ENCODE measurements around the gene DLEU7.

DNA sequence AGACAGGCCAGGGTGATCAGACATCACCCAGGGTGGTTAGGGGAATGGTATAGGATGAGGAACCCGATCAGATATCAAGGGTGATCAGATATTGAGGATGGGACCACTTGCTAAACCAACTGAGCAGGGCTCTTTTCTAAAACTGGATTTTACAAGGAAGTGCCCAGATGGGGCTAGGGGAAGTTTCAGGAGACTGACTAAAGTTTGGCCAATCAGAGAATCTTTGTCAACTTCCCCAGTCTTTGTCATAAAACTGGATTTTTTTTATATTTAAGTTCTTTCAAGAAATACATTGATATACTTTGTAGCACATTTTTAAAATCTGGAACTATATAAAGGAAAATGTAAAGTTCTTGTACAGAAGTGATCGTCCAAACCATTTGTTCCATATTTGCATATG is 30.5 kb upstream of the DLEU7 start:
- TF ChIP-seq, protein P1, sequence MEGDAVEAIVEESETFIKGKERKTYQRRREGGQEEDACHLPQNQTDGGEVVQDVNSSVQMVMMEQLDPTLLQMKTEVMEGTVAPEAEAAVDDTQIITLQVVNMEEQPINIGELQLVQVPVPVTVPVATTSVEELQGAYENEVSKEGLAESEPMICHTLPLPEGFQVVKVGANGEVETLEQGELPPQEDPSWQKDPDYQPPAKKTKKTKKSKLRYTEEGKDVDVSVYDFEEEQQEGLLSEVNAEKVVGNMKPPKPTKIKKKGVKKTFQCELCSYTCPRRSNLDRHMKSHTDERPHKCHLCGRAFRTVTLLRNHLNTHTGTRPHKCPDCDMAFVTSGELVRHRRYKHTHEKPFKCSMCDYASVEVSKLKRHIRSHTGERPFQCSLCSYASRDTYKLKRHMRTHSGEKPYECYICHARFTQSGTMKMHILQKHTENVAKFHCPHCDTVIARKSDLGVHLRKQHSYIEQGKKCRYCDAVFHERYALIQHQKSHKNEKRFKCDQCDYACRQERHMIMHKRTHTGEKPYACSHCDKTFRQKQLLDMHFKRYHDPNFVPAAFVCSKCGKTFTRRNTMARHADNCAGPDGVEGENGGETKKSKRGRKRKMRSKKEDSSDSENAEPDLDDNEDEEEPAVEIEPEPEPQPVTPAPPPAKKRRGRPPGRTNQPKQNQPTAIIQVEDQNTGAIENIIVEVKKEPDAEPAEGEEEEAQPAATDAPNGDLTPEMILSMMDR (IDR thresholded peaks at IDR 0.05 in 2 of 3, conservative IDR thresholded peaks at IDR 0.05 in 1 of 3; ENCODE audit: insufficient read depth in 2 of 3, low read depth in 1 of 3, low read length in 3 of 3) = no peak
- TF ChIP-seq, protein P2, sequence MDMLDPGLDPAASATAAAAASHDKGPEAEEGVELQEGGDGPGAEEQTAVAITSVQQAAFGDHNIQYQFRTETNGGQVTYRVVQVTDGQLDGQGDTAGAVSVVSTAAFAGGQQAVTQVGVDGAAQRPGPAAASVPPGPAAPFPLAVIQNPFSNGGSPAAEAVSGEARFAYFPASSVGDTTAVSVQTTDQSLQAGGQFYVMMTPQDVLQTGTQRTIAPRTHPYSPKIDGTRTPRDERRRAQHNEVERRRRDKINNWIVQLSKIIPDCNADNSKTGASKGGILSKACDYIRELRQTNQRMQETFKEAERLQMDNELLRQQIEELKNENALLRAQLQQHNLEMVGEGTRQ (CRISPR knock-in tag; IDR thresholded peaks at IDR 0.05) = no peak
- TF ChIP-seq, protein P3, sequence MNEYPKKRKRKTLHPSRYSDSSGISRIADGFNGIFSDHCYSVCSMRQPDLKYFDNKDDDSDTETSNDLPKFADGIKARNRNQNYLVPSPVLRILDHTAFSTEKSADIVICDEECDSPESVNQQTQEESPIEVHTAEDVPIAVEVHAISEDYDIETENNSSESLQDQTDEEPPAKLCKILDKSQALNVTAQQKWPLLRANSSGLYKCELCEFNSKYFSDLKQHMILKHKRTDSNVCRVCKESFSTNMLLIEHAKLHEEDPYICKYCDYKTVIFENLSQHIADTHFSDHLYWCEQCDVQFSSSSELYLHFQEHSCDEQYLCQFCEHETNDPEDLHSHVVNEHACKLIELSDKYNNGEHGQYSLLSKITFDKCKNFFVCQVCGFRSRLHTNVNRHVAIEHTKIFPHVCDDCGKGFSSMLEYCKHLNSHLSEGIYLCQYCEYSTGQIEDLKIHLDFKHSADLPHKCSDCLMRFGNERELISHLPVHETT (CRISPR knock-in tag; conservative IDR thresholded peaks at IDR 0.05 in 1 of 2, IDR thresholded peaks at IDR 0.05 in 1 of 2) = no peak
- TF ChIP-seq, protein P4, sequence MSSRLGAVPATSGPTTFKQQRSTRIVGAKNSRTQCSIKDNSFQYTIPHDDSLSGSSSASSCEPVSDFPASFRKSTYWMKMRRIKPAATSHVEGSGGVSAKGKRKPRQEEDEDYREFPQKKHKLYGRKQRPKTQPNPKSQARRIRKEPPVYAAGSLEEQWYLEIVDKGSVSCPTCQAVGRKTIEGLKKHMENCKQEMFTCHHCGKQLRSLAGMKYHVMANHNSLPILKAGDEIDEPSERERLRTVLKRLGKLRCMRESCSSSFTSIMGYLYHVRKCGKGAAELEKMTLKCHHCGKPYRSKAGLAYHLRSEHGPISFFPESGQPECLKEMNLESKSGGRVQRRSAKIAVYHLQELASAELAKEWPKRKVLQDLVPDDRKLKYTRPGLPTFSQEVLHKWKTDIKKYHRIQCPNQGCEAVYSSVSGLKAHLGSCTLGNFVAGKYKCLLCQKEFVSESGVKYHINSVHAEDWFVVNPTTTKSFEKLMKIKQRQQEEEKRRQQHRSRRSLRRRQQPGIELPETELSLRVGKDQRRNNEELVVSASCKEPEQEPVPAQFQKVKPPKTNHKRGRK (tag; IDR thresholded peaks at IDR 0.05) = no peak
- TF ChIP-seq, protein P5, sequence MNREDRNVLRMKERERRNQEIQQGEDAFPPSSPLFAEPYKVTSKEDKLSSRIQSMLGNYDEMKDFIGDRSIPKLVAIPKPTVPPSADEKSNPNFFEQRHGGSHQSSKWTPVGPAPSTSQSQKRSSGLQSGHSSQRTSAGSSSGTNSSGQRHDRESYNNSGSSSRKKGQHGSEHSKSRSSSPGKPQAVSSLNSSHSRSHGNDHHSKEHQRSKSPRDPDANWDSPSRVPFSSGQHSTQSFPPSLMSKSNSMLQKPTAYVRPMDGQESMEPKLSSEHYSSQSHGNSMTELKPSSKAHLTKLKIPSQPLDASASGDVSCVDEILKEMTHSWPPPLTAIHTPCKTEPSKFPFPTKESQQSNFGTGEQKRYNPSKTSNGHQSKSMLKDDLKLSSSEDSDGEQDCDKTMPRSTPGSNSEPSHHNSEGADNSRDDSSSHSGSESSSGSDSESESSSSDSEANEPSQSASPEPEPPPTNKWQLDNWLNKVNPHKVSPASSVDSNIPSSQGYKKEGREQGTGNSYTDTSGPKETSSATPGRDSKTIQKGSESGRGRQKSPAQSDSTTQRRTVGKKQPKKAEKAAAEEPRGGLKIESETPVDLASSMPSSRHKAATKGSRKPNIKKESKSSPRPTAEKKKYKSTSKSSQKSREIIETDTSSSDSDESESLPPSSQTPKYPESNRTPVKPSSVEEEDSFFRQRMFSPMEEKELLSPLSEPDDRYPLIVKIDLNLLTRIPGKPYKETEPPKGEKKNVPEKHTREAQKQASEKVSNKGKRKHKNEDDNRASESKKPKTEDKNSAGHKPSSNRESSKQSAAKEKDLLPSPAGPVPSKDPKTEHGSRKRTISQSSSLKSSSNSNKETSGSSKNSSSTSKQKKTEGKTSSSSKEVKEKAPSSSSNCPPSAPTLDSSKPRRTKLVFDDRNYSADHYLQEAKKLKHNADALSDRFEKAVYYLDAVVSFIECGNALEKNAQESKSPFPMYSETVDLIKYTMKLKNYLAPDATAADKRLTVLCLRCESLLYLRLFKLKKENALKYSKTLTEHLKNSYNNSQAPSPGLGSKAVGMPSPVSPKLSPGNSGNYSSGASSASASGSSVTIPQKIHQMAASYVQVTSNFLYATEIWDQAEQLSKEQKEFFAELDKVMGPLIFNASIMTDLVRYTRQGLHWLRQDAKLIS (CRISPR knock-in tag; IDR thresholded peaks at IDR 0.05) = no peak
- TF ChIP-seq STAT5B (CRISPR knock-in tag; IDR thresholded peaks at IDR 0.05) (no peak), CBX5 (IDR thresholded peaks at IDR 0.05; ENCODE audit: borderline replicate concordance, low read depth) (no peak), ZNF23 (CRISPR knock-in tag; IDR thresholded peaks at IDR 0.05) (no peak), ZNF778 (CRISPR knock-in tag; IDR thresholded peaks at IDR 0.05) (no peak), MXI1 (IDR thresholded peaks at IDR 0.05; ENCODE audit: low read depth, low read length) (no peak), CEBPG (CRISPR knock-in tag; IDR thresholded peaks at IDR 0.05) (no peak), CEBPG (tag; conservative IDR thresholded peaks at IDR 0.05 in 1 of 2, IDR thresholded peaks at IDR 0.05 in 1 of 2) (no peak), SNRNP70 (optimal IDR thresholded peaks at IDR 0.05; ENCODE audit: low read depth, low read length) (no peak)
- TF ChIP-seq, protein P6, sequence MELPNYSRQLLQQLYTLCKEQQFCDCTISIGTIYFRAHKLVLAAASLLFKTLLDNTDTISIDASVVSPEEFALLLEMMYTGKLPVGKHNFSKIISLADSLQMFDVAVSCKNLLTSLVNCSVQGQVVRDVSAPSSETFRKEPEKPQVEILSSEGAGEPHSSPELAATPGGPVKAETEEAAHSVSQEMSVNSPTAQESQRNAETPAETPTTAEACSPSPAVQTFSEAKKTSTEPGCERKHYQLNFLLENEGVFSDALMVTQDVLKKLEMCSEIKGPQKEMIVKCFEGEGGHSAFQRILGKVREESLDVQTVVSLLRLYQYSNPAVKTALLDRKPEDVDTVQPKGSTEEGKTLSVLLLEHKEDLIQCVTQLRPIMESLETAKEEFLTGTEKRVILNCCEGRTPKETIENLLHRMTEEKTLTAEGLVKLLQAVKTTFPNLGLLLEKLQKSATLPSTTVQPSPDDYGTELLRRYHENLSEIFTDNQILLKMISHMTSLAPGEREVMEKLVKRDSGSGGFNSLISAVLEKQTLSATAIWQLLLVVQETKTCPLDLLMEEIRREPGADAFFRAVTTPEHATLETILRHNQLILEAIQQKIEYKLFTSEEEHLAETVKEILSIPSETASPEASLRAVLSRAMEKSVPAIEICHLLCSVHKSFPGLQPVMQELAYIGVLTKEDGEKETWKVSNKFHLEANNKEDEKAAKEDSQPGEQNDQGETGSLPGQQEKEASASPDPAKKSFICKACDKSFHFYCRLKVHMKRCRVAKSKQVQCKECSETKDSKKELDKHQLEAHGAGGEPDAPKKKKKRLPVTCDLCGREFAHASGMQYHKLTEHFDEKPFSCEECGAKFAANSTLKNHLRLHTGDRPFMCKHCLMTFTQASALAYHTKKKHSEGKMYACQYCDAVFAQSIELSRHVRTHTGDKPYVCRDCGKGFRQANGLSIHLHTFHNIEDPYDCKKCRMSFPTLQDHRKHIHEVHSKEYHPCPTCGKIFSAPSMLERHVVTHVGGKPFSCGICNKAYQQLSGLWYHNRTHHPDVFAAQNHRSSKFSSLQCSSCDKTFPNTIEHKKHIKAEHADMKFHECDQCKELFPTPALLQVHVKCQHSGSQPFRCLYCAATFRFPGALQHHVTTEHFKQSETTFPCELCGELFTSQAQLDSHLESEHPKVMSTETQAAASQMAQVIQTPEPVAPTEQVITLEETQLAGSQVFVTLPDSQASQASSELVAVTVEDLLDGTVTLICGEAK (IDR thresholded peaks at IDR 0.05) = no peak
- TF ChIP-seq, protein P6 (CRISPR knock-in tag; IDR thresholded peaks at IDR 0.05) = no peak

Measured in K562 (cell line).